HG02943 (cell line): ENCODE results near the gene SCLY.
A peak's percentile ranks its signal among the peaks of the same experiment; 100 is the strongest.
"Not testable (repeated sequence)": the region's sequence is repeated elsewhere in the genome, so short reads cannot be mapped to it uniquely, and the experiment has no call there.

ENCODE experiments used
- ATAC-seq: cut with Tn5 transposase; IDR thresholded peaks from one replicate; pipeline ENCODE4 v1.9.1; 2021; ENCODE audit warnings: mild to moderate bottlenecking, low read depth, moderate library complexity; ENCODE audit not compliant: unreplicated experiment

The SCLY gene, protein sequence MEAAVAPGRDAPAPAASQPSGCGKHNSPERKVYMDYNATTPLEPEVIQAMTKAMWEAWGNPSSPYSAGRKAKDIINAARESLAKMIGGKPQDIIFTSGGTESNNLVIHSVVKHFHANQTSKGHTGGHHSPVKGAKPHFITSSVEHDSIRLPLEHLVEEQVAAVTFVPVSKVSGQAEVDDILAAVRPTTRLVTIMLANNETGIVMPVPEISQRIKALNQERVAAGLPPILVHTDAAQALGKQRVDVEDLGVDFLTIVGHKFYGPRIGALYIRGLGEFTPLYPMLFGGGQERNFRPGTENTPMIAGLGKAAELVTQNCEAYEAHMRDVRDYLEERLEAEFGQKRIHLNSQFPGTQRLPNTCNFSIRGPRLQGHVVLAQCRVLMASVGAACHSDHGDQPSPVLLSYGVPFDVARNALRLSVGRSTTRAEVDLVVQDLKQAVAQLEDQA

DNA sequence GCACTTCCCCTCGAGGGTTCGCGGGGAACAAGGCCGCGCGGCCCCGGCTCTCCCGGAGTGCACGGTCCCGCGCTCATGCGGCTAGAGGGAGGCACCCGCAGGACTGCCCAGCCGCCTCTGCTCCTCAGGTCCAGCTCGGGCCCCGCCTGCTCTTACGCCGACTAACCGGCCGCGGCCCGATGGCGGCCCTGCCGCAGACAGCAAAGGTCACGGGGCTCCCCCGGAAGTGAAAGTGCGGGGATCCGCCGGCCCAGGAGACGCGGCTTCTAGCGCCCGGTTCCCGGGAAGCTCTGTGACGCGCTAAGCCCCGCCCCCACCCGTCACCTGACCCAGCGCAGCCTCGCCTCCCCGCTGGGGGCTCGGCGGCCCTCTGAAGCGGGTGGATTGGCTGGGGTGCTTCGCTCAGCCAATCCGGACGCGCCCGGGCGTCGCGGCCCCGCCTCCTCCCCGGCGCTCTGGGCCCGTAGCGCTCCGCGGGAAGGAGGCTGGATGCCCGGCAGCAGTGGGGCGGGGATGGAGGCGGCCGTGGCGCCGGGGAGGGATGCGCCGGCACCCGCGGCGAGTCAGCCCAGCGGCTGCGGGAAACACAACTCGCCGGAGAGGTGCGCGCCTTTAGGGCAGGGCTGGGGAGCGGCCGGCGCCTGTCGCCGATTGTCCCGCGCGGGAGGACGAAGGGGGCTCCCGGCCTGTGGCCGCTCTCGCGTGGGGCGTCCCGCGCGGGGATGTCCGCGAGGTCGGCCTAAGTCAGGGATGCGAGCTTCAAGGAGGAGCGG is at the start of gene SCLY:
Gene SCLY, plus strand, starts transcription at position 460 of the 773 bp plus-strand sequence. Its CDS starts 54 bp downstream, at position 514.
- ATAC-seq = peak; percentile 82

DNA sequence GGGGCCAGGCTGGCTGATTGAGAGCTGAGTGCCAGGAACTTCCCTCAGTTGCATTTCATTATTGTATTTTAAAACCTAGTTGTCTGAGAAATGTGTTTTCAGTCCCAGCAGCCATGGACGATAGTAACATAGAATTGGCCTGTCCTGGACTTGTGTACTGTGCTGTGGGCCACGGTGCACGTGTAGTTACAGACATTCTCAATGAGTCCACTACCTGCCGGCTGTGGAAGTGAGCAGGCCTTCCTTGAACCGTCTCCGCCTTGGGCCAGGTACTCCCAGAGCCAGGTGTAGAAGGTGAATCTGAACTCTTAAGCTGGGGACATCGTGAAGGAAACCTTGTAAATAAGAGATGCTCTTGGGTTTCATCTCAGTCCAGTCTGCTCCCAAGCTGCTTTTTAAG is 47.0 kb upstream of the SCLY start:
- ATAC-seq = no peak

DNA sequence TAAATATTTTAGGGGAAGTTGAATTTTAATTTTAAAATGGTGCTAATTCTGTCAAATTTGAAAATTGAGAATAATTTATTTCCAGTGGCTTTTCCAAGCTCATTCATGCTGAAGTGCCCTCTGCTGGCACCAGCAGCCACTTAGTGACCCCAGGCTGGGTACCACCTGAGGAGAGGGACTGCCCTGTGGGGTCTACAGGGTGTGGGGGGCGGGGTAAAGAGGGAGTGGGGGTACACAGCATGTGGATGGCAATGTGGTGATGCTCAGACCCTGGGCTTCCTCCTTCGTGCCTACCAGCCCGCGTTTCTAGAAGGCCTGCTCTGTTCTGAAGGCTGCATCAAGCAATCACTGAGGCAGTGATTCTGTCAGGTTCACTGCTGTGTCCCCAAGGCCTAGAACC is 45.1 kb upstream of the SCLY start:
- no peak for ATAC-seq

DNA sequence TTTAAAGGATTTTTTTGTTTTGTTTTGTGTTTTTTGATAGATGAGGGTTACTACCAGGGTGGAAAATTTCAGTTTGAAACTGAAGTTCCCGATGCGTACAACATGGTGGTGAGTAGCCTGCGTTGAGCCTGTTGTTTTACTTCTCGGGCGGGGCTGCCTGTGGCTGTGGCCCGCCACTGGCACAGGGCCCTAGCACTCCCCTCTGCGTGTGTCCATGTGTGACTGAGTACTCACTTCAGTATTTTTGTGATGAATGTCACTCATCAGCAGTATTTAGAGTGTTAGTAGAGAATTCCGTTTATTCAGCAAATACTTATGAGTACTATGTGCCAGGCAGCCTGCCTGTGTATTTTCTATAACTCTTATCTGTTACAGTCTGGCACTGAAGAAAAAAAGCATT is 44.3 kb upstream of the SCLY start:
- no peak for ATAC-seq

DNA sequence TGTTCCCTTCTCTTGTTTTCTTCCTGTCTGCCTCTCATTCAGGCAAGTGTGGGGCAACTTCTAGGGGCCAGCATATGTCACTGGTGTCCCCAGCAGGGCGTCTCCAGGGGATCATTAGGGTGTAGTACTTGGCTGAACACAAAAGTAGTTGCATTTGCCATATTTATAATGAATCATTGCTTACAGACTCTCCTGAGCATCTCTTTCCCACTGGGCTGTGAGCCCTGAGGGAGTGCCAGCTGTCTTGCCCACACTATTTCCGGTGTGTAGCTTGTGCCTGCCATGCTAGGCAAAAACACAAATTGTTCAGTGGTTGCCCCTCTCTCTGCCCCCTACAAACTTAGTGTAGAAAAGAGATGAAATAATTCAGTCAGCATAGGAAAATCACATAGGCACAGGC is 40.8 kb upstream of the SCLY start:
- ATAC-seq = no peak

DNA sequence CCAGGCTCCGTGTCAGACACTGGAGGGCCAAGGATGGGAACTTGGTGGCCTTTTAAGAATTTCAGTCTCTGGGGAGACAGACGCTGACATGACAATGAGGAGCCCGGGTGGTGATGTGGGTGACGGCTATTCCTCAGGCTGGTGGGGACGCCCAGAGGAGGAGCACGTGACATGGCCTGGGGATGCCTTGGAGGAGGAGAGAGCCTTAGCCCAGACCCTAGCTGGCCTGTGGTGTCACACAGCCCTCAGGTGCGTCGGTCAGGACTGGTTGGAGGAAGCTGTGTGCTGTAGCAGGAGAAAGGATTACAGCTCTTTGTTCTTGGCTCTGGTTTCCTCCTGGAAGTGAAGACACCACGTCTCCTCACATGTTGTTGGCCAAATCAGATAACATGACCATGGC is 40.0 kb upstream of the SCLY start:
- ATAC-seq = no peak

DNA sequence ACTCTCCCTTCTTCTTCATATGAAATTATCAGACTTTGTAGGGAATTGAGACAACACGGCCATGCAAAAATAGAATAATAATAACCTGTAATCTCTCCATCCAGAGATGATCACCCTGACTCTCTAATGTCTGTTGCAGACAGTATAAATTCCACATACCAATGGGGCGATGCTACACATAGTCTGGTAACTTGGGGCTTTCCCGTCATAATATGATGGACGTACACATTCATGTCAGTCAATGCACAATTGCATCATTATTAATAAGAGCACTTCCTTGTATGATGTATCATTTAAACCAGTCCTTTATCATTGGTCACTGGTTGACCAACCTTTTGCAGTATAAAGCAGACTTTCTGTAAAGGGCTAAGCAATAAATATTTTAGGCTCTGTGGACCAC is 39.5 kb upstream of the SCLY start:
- ATAC-seq = no peak

DNA sequence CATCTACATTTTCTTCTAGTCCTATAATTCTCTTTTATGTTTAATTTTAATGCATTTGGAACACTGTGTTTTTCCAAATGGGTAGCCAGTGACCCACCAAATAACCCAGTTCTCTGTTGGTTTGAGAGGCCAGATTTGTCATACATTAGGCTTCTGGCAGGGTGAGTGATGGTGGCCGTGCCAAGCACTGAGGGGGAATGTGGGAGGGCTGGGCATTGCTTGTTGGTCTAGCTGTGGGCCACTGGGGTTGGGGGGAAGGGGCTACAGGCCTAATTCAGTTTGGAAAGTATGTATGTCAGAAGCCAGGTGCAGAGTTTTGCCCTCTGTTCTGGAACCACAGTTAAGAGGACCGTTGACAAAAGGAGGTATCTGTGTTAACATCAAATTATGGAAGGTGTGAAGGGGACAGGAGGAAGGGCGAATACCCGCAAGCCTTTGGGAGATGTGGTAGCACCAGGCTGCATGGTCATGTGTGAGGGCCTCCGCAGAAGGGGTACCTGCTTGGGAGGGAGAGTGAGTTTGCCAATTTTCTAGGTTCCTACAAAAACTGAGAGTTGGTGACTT is 38.1 kb upstream of the SCLY start:
- no peak for ATAC-seq

DNA sequence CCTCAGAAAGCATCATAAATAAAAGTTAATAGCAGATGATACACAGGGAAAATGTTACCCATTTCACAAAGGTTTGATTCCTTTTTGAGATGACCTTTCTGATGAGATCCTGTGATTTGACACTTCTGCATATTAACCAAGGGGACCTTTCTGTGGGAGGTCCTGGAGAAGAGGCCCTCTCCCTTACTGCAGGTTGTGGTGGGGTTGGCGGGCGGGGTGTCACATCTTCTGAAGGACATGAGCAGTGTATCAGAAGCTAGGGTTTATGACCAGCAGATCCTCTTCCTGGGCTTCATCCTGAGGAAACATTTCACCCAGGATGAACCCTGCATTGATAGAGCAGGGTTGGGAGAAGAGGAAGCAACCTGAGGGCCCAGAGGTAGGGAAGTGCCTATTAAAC is 37.2 kb upstream of the SCLY start:
- no peak for ATAC-seq

DNA sequence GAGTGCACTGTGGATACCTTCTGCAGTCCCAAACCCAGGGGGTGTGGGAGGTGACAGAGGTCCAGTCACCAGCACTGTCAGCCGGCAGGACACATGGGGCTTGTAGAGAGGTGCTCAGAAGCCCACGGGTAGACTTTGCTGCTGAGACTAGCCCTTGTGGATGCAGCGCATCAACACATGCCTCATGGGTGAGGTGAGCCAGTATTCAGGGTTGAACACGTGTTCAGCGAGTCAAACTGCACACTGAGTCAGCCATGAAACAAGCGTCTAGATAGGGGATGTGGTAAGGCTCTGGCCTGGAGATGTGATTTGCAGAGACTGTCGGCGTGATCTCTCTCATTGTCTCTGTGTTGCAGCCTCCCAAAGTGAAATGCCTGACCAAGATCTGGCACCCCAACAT is 35.8 kb upstream of the SCLY start:
- no peak for ATAC-seq

DNA sequence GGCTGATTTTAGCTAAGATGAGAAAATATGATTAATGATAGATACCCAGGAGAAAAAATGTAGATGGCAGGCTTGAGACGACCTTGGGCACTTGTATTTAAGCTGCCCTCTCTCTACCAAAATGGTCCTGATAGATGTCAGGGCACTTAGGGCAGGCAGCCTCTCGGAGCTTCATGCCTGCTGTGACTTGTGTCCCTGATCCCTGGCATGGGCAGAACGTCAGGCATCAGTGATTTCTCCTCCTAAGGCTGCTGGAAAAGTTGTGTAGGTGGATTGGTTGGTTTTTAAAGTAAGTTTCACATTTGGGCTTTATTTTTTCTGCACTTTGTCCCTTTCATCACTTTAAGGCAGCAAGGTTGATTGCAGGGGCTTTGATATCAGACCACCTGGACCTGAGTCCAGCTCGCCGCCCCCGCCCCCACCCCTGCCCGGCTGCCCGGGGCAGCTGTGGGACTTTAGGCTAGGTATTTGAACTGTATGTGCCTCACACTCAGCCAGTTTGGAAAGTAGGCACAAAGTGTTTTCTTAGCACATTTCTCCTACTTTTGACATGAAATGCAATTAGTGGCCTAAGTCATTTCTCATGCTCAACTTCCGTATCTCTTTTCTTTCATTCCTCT is 35.0 kb upstream of the SCLY start:
- ATAC-seq = no peak

DNA sequence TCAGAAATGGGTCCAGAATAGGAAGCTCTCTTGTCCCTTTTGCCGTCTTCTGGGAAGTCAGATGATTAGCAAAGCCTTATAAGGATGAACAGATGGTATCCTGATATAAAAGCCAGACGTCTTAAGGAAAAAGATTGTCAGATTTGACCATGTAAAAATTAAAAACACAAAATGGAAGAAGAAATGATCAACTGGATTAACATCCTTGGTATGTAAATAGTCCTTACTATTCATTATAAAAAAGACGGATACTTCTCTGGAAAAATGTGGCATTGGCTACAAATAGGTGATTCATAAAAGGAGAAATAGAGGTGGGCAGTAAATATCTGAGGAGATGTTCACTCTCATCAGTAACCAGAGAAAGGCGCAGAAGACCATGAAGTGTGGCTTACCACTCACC is 33.7 kb upstream of the SCLY start:
- ATAC-seq = no peak

DNA sequence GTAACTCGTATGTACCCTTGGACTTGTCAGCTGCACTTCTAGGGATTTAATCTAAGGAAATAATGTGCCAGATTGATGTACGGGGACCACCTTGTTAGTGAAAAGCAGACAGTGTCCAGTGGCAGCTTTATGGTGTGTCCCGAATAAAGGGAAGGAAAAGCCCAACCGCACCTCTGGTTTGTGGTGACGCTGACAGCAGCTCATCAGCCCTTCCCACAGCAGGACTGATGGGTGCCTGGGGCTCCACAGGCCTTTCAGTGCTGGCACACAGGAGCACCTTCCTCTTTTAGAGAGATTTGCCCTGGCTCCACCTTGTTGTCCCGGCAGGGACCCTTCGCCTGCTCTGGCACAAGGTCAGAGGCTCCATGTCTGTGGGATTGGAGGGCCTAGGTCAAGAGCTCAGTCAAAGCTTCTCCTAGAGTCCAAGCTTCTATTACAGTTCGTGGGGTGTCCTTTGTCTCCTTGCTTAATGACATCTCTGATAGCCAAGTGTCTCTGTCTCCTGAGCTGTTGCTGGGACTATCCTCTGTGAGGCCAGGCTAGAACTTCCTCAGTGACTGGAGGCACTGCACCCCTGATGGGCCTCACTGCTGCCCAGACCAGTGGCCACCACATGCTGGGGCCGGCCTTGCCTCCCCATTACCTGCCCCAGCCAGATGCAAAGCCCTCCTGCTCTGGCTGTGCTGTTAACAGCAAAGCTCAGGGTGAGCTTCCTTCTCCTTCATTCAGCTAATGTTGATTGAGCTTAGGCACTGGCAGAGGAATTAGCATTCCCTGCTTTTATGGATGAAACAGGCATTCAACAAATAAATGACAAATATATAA is 33.0 kb upstream of the SCLY start:
- no peak for ATAC-seq

DNA sequence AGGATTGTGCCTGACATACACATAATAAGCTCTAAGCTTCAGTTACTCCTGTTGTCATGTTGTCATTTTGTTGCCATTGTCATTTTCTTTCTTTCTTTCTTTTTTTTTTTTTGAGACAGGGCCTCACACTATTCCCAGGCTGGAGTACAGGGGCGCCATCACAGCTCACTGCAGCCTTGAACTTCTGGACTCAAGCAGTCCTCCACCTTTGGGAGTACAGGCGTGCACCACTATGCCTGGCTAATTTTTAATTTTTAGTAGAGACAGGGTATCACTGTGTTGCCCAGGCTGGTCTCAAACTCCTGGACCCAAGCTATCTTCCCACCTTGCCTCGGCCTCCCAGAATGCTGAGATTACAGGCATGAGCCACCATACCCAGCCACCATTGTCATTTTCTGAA is 30.9 kb upstream of the SCLY start:
- no peak for ATAC-seq

DNA sequence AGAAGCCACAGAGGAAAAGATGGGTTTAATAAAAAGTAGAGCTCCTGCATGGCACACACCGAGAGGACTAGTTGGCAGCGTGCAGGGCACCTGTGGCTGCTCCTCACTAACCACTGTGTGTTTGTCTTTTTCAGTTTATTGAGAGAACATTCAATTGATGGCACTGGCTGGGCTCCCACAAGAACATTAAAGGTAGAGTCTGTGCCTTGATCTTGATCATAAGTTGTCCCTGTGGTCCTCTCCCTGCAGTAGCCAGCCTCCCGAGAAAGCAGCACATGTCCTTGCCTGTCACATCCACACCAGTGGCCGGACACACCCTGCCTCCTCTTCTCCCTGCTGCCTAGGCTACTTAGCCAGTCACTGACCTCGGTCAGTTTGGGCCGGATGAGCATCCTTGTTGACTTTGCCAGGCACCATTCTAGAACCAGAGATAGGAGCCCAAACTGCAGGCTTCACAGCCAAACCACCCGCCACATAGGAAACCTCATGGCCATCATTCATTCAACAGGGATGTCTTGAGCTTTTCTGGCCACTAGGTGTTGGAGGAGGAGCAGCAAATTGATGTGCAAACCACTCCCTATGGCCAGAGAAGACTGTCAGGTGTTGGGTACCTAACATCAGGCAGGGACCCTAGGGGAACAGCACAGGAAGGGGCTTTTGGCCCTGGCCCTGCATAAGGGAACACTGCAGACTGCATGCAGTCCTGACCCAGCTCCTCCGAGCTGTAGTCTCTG is 30.2 kb upstream of the SCLY start:
- no peak for ATAC-seq

DNA sequence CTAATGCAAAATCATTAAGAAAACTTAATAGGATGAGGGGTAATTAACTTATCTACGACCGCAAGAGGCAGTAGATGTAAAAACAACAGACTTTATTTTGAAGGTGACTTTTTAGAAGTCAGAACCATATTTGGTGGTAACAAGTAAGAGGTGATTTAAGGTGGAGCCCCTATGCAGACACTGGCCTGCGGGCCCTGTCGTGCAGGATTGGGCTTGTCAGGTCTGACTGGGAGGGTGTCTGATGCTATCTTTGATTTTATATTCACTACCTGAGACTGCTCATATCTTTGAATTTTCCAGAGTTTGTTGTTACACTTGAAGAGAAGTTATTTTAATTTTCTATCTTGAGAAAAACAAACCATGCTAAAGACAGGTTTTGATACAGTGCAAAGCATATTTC is 29.1 kb upstream of the SCLY start:
- ATAC-seq = no peak

DNA sequence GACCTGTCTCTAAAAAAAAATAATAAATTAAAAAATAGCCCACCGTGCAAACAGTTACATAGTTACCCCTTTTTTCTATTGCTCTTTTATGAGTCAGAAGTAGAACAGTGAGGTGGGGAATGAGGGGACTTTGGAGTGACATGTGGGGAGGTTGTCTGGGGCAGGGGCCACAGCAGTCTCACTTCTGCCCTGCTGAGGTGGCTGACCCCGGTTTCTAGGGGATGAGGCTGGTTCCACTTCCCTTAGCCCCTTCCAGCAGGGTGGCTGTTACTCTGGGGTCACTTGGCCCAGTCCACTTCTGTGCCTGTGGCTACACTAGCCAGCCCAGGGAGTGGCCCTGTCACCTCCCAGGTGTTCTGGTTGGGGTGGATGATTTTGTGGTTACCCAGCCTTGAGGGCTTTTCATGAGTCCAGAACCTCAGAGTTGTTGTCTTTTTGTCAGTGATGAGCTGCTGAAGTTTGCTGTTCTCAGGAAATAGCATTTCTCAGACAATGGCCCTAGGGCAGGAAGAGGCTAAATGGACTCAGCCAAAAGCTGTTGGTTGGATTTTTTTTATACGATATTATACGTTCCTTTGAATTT is 28.0 kb upstream of the SCLY start:
- no peak for ATAC-seq

DNA sequence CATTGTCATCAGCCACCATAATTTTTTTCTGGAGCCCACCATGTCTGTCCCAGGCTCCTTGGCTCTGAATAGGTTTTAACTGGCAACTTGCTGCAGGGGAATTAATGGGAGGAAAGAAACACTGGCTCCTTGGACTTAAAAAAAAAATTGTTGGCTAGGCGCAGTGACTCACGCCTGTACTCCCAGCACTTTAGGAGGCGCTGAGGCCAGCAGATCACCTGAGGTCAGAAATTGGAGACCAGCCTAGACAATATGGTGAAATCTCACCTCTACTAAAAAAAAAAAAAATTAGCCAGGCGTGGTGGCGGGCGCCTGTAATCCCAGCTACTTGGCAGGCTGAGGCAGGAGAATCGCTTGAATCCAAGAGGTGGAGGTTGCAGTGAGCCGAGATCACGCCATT is 26.8 kb upstream of the SCLY start:
- ATAC-seq = not testable (repeated sequence)

DNA sequence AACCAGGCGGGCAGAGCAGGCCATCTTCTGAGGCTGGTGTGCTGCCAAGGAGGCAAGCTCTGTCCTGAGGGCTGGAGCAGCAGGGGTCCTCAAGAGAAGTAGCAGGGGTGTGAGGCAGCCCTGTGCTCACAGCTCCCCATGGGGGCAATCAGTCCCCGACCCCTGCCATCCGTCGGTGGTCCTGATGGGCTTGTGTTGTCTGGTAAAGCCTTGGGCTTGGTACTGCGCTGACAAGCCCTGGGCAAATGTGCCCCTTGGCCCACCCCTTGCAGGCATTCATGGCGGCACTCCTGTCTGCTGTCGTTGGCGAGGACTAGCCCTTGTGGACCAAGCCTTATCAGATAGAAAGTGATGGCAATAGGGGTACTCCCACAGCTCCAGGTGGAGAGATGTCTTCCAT is 22.6 kb upstream of the SCLY start:
- ATAC-seq = no peak
